SU-DHL-6 (cell line): ENCODE data around the gene ASCL2.

Source experiments
- EZH2phosphoT487 ChIP-seq: fragments of 200-600 bp; sonication (generic), shearing (Covaris generic); conservative IDR thresholded peaks from 2 replicates; pipeline ENCODE4 v1.6.1; 2018; ENCODE audit warnings: mild to moderate bottlenecking, antibody characterized with exemption, low read length, moderate library complexity, mixed read lengths
- TF ChIP-seq, protein P1 (sequence below): fragments of 200-600 bp; sonication (generic); IDR thresholded peaks from one replicate; pipeline ENCODE4 v1.5.1; 2017; ENCODE audit warnings: antibody characterized with exemption, mild to moderate bottlenecking, low read length, moderate library complexity; ENCODE audit not compliant: insufficient read depth, poor library complexity, severe bottlenecking

- TF ChIP-seq, protein P1, sequence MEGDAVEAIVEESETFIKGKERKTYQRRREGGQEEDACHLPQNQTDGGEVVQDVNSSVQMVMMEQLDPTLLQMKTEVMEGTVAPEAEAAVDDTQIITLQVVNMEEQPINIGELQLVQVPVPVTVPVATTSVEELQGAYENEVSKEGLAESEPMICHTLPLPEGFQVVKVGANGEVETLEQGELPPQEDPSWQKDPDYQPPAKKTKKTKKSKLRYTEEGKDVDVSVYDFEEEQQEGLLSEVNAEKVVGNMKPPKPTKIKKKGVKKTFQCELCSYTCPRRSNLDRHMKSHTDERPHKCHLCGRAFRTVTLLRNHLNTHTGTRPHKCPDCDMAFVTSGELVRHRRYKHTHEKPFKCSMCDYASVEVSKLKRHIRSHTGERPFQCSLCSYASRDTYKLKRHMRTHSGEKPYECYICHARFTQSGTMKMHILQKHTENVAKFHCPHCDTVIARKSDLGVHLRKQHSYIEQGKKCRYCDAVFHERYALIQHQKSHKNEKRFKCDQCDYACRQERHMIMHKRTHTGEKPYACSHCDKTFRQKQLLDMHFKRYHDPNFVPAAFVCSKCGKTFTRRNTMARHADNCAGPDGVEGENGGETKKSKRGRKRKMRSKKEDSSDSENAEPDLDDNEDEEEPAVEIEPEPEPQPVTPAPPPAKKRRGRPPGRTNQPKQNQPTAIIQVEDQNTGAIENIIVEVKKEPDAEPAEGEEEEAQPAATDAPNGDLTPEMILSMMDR, result no peak
- TF ChIP-seq EZH2phosphoT487, result no peak
Measured at GRCh38 chr11:2272228-2272945, 2.0 kb upstream of the ASCL2 start.
